Vagina (tissue), 2 donors: ENCODE results near the gene ANKRD29.

Source experiments
- POLR2A ChIP-seq, 2 donors: fragments of 450-650 bp; IDR thresholded peaks; one replicate each; pipeline ENCODE4 v1.6.1; 2017; ENCODE audit warnings: antibody characterized with exemption in 2 of 2, mild to moderate bottlenecking in 2 of 2, moderate library complexity in 2 of 2
- POLR2AphosphoS5 ChIP-seq, 2 donors: sonication (generic); formaldehyde crosslinking; IDR thresholded peaks; one replicate each; pipeline ENCODE4 v1.9.0; 2017; ENCODE audit warnings: antibody characterized with exemption in 2 of 2, mild to moderate bottlenecking in 2 of 2, low read depth in 1 of 2; ENCODE audit not compliant: insufficient read depth in 1 of 2
- TF ChIP-seq, protein P1 (sequence below), 3 experiments: fragments of 450-650 bp in 2 of 3; fragments of 200-600 bp in 1 of 3; sonication (generic) in 1 of 3; IDR thresholded peaks; one replicate each; pipeline ENCODE4 v1.5.1; 2017 to 2019; ENCODE audit warnings: antibody characterized with exemption in 3 of 3, mild to moderate bottlenecking in 2 of 3, moderate library complexity in 2 of 3

DNA sequence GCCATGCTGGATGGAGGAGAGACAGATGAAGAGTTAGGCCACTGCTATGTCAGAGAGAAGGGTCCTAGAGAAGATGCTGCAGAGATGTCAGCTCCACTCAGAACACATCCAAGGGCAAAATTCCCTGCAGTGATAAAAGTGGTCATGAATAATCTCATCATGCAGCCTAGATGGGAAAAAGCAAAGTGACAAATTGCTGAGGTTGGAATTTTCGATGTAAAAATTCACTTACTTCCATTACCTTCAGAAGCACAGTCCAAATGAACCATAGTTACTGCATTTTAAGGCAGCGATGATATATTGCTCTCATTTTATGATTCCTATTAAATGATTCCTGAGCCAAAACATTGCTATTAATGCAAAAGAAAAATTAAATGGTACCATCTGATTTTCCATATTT, 16.4 kb downstream of the ANKRD29 start:
- TF ChIP-seq, protein P1, sequence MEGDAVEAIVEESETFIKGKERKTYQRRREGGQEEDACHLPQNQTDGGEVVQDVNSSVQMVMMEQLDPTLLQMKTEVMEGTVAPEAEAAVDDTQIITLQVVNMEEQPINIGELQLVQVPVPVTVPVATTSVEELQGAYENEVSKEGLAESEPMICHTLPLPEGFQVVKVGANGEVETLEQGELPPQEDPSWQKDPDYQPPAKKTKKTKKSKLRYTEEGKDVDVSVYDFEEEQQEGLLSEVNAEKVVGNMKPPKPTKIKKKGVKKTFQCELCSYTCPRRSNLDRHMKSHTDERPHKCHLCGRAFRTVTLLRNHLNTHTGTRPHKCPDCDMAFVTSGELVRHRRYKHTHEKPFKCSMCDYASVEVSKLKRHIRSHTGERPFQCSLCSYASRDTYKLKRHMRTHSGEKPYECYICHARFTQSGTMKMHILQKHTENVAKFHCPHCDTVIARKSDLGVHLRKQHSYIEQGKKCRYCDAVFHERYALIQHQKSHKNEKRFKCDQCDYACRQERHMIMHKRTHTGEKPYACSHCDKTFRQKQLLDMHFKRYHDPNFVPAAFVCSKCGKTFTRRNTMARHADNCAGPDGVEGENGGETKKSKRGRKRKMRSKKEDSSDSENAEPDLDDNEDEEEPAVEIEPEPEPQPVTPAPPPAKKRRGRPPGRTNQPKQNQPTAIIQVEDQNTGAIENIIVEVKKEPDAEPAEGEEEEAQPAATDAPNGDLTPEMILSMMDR (IDR thresholded peaks at IDR 0.05), result no peak
- TF ChIP-seq POLR2AphosphoS5 (IDR thresholded peaks at IDR 0.05; ENCODE audit: insufficient read depth in 1 of 2, low read depth in 1 of 2) (no peak), POLR2A (IDR thresholded peaks at IDR 0.05) (no peak)
